ENCODE data around the gene DAP. TPM values are rescaled to one million over a fixed set of nuclear protein-coding genes. Genes with fewer than 3 reads are reported as not detected.

Gene DAP
- total RNA-seq, 1 donor from 2014 or later, result 38.5 TPM

DNA sequence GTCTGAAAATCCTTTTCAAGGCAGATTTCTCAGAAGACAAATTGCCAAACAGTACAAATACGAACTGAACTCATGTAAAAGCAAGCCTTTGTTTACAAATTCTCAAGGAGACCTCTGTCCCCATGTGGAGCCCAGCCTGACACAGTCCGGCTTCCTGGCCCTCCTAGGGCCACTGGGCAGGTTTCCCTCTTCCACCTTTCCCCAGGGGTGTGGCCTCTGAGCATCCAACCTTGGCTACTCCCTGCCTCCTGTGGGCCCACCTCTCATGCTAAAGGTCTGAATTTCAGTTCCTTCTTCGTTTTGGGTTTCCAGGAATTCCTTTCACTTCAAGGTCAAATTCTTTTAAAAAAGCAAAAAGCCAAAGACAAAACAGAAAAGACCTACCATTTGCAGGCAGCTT, 10.1 kb downstream of the DAP start:
- Mint-ChIP-seq H3K27me3 (ENCODE audit: unreplicated experiment) (peaks cover 4% of the 10 kb centered on the region), H3K36me3 (ENCODE audit: unreplicated experiment) (no peaks in the 10 kb centered on the region), H3K4me3 (ENCODE audit: unreplicated experiment) (no peak overlapping the region), H3K9me3 (ENCODE audit: unreplicated experiment) (peaks cover 3% of the 10 kb centered on the region), H3K4me1 (ENCODE audit: low read depth, unreplicated experiment) (peaks cover 9% of the 10 kb centered on the region), H3K27ac (ENCODE audit: unreplicated experiment) (no peak overlapping the region)
- no peak for TF ChIP-seq CTCF (IDR thresholded peaks at IDR 0.05; ENCODE audit: partially characterized antibody, unreplicated experiment)
- no peak for DNase-seq

DNA sequence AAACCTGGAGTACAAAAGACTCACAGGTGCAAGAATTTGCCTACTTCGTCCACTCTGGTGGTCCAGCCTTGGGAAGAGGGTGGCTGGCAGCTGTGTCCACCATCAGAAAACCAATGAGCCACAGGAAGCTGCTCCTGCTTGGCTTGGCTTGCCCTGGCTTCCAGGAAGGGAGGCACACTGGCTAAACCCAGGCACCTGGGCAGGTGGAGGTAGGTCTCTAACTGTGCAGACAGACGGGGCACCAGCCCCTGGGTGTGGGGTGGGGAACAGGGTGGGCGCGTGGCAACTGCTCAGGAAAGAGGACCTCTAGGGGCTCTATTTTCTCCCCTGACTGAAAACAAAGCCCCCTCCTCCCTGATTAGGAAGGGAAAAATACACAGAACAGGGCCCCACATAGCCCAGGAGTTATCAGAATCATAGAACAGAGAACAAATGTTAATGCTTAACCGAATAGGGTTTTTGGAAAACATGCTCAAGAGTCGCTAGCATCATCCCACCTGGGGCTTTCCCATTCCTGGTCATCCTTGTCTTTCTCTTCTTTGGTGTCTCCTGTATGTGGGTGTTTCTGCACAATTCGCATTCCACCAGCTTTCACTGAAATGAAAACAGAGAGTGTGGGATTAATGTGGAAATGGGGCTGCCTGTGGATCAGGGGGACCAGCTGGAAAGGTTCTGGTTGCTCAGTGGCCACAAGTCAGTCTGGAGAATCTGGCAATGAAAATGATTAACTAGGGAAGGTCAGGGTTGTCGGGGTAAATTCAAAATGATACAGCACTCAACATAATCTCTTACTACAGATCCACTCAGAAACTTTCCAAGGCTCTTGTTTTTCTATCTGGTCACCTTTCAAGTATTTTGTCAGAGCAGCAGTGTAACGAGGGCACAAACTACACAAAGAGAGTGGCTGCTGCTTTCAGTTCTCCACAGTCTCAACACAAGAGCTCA, 13.1 kb downstream of the DAP start:
- peaks cover 4% of the 10 kb centered on the region for H3K27me3 Mint-ChIP-seq (ENCODE audit: unreplicated experiment)
- H3K36me3 Mint-ChIP-seq (ENCODE audit: unreplicated experiment), result no peaks in the 10 kb centered on the region
- no peak overlapping the region for H3K27ac Mint-ChIP-seq (ENCODE audit: unreplicated experiment)

GRCh38 chr5:10746711-10747110, 14.3 kb downstream of the DAP start:
- H3K27ac Mint-ChIP-seq (ENCODE audit: unreplicated experiment), result no peak overlapping the region

More for the DNA sequence above, 13.1 kb downstream of the DAP start:
- no peak for TF ChIP-seq CTCF (IDR thresholded peaks at IDR 0.05; ENCODE audit: partially characterized antibody, unreplicated experiment)
- Mint-ChIP-seq H3K4me3 (ENCODE audit: unreplicated experiment) (no peak overlapping the region), H3K4me1 (ENCODE audit: low read depth, unreplicated experiment) (peaks cover 9% of the 10 kb centered on the region), H3K9me3 (ENCODE audit: unreplicated experiment) (no peaks in the 10 kb centered on the region)
- DNase-seq, result no peak

GRCh38 chr5:10745133-10745532, 15.9 kb downstream of the DAP start:
- H3K27me3 Mint-ChIP-seq (ENCODE audit: unreplicated experiment), result no peaks in the 10 kb centered on the region
- no peak for TF ChIP-seq CTCF (IDR thresholded peaks at IDR 0.05; ENCODE audit: partially characterized antibody, unreplicated experiment)
- no peak for DNase-seq
- no peaks in the 10 kb centered on the region for H3K9me3 Mint-ChIP-seq (ENCODE audit: unreplicated experiment)
- H3K4me1 Mint-ChIP-seq (ENCODE audit: low read depth, unreplicated experiment), result no peaks in the 10 kb centered on the region
- peaks cover 9% of the 10 kb centered on the region for H3K36me3 Mint-ChIP-seq (ENCODE audit: unreplicated experiment)
- no peak overlapping the region for H3K27ac Mint-ChIP-seq (ENCODE audit: unreplicated experiment)
- no peak overlapping the region for H3K4me3 Mint-ChIP-seq (ENCODE audit: unreplicated experiment)

More at GRCh38 chr5:10746711-10747110, 14.3 kb downstream of the DAP start:
- H3K4me3 Mint-ChIP-seq (ENCODE audit: unreplicated experiment), result no peak overlapping the region
- DNase-seq, result no peak
- no peaks in the 10 kb centered on the region for H3K9me3 Mint-ChIP-seq (ENCODE audit: unreplicated experiment)
- peaks cover 3% of the 10 kb centered on the region for H3K36me3 Mint-ChIP-seq (ENCODE audit: unreplicated experiment)
- H3K4me1 Mint-ChIP-seq (ENCODE audit: low read depth, unreplicated experiment), result peaks cover 8% of the 10 kb centered on the region
- TF ChIP-seq CTCF (IDR thresholded peaks at IDR 0.05; ENCODE audit: partially characterized antibody, unreplicated experiment), result no peak
- peaks cover 2% of the 10 kb centered on the region for H3K27me3 Mint-ChIP-seq (ENCODE audit: unreplicated experiment)

- no peak for DNase-seq
- Mint-ChIP-seq H3K36me3 (ENCODE audit: unreplicated experiment) (peaks cover 13% of the 10 kb centered on the region), H3K27ac (ENCODE audit: unreplicated experiment) (no peak overlapping the region), H3K4me1 (ENCODE audit: low read depth, unreplicated experiment) (no peaks in the 10 kb centered on the region), H3K27me3 (ENCODE audit: unreplicated experiment) (no peaks in the 10 kb centered on the region), H3K9me3 (ENCODE audit: unreplicated experiment) (no peaks in the 10 kb centered on the region), H3K4me3 (ENCODE audit: unreplicated experiment) (no peak overlapping the region)
- no peak for TF ChIP-seq CTCF (IDR thresholded peaks at IDR 0.05; ENCODE audit: partially characterized antibody, unreplicated experiment)
Measured at GRCh38 chr5:10744681-10745080, 16.4 kb downstream of the DAP start.
